ENCODE data around the gene MCEE. TPM values are rescaled to one million over a fixed set of nuclear protein-coding genes. Genes with fewer than 3 reads are reported as not detected.

The MCEE gene
- polyA plus RNA-seq, 1 of the 3 experiments (the other 2 are of a cell fraction) = 6.2 TPM

DNA sequence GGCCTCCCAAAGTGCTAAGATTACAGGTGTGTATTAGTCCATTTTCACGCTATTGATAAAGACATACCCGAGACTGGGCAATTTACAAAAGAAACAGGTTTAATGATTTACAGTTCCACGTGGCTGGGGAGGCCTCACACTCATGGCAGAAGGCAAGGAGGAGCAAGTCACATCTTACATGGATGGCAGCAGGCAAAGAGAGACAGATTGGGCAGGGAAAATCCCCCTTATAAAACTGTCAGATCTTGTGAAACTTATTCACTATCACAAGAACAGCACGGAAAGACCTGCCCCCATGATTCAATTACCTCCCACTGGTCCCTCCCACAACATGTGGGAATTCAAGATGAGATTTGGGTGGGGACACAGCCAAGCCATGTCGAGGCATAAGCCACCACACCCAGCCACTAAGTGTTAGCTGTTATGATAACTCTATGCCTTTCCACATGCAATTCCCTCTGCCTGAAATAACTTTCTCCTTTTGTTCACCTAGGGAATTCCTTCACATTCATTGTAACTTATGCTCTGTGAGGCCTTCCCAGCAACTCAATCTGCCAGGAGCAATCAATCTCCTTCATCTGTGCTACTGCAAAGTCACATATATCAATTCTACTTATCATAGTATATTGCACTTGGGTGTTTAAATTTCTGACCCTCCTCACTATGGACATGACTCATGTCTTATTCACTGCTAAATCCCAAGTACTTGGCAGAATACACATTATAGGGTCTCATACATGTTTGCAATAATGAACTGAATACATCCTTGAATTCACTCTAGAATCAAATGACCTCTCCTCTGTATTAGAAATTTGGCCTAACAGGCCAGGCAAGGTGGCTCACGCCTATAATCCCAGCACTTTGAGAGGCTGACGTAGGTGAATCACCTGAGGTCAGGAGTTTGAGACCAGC lies 7.4 kb downstream of the MCEE start:
- no peaks in the 10 kb centered on the region for H3K9me2 ChIP-seq
- H3K4me3 ChIP-seq (ENCODE audit: low read depth in 2 of 2, low read length in 1 of 2) = no peak overlapping the region
- no peaks in the 10 kb centered on the region for H4K20me1 ChIP-seq (ENCODE audit: insufficient read depth)
- CTCF ChIA-PET = no interaction called here
- TF ChIP-seq EZH2phosphoT487 (IDR thresholded peaks at IDR 0.05; ENCODE audit: borderline replicate concordance, low read depth) = no peak
- no peak for TF ChIP-seq CTCF (IDR thresholded peaks at IDR 0.05)
- TF ChIP-seq ELF1 (IDR thresholded peaks at IDR 0.05) = no peak
- TF ChIP-seq FOXJ3 (CRISPR knock-in tag; IDR thresholded peaks at IDR 0.05) = no peak
- no peaks in the 10 kb centered on the region for H3F3A ChIP-seq (replicated peaks; ENCODE audit: insufficient read depth)
- H3K27ac ChIP-seq (ENCODE audit: low read depth in 2 of 2, low read length in 1 of 2) = no peak overlapping the region
- WGBS (ENCODE audit: low lambda C conversion rate) = 90% methylated on average over 6 of the region's 7 CpGs
- H3K4me2 ChIP-seq = no peak overlapping the region
- peaks cover 19% of the 10 kb centered on the region for H3K79me2 ChIP-seq (ENCODE audit: insufficient read depth)
- no peaks in the 10 kb centered on the region for H3K9me3 ChIP-seq
- no peak overlapping the region for H3K9ac ChIP-seq
- peaks cover 6 to 15% of the 10 kb centered on the region in 2 experiments for H3K36me3 ChIP-seq (replicated peaks in 1 of 2; ENCODE audit: control insufficient read depth in 1 of 2, insufficient read depth in 2 of 2, low read length in 1 of 2)
- H3K4me1 ChIP-seq (ENCODE audit: control insufficient read depth in 1 of 2, insufficient read depth in 2 of 2, low read depth in 1 of 2, low read length in 1 of 2) = no peaks in the 10 kb centered on the region
- DNase-seq = no peak
- H3K27me3 ChIP-seq (ENCODE audit: insufficient read depth) = no peaks in the 10 kb centered on the region
- POLR2A ChIA-PET = interaction anchor here (1.4 kb wide), 1 partner anchor 7 kb away, joined by 6 read pairs; the partner anchor contains the start of genes MCEE and MPHOSPH10
- H2AFZ ChIP-seq (ENCODE audit: low read depth) = no peak overlapping the region

- TF ChIP-seq YY1 (IDR thresholded peaks at IDR 0.05; ENCODE audit: low read depth) (no peak), RXRA (IDR thresholded peaks at IDR 0.05; ENCODE audit: borderline replicate concordance, low read depth) (no peak), RAD21 (IDR thresholded peaks at IDR 0.05; ENCODE audit: low read length) (no peak), EZH2phosphoT487 (IDR thresholded peaks at IDR 0.05; ENCODE audit: borderline replicate concordance, low read depth) (no peak), TAF1 (IDR thresholded peaks at IDR 0.05; ENCODE audit: borderline replicate concordance, low read depth, low read length) (no peak), NFIC (IDR thresholded peaks at IDR 0.05; ENCODE audit: borderline replicate concordance) (no peak), SMC3 (IDR thresholded peaks at IDR 0.05; ENCODE audit: low read depth, low read length) (no peak), MXI1 (IDR thresholded peaks at IDR 0.05; ENCODE audit: low read depth, low read length) (no peak), CHD2 (IDR thresholded peaks at IDR 0.05; ENCODE audit: low read length, partially characterized antibody) (no peak), FOSL2 (IDR thresholded peaks at IDR 0.05; ENCODE audit: borderline replicate concordance, low read depth) (no peak), GABPA (IDR thresholded peaks at IDR 0.05; ENCODE audit: low read depth) (no peak)
- H3K4me1 ChIP-seq (ENCODE audit: control insufficient read depth in 1 of 2, insufficient read depth in 2 of 2, low read depth in 1 of 2, low read length in 1 of 2) = no peaks in the 10 kb centered on the region
- WGBS (ENCODE audit: low lambda C conversion rate) = 94% methylated on average over 1 of the region's 1 CpG
- H3K79me2 ChIP-seq (ENCODE audit: insufficient read depth) = peaks cover 12% of the 10 kb centered on the region
- H3K9ac ChIP-seq = no peak overlapping the region
- no peaks in the 10 kb centered on the region for H3K9me3 ChIP-seq
- no peaks in the 10 kb centered on the region for H3K9me2 ChIP-seq
- no peak overlapping the region for H2AFZ ChIP-seq (ENCODE audit: low read depth)
- POLR2A ChIA-PET = interaction anchor here (1.4 kb wide), 1 partner anchor 8 kb away, joined by 6 read pairs; the partner anchor contains the start of genes MCEE and MPHOSPH10
- peaks cover 10% of the 10 kb centered on the region in 2 experiments for H3K36me3 ChIP-seq (replicated peaks in 1 of 2; ENCODE audit: control insufficient read depth in 1 of 2, insufficient read depth in 2 of 2, low read length in 1 of 2)
- no peak for DNase-seq
- H3K27ac ChIP-seq (ENCODE audit: low read depth in 2 of 2, low read length in 1 of 2) = no peak overlapping the region
- no peaks in the 10 kb centered on the region for H4K20me1 ChIP-seq (ENCODE audit: insufficient read depth)
- no peak overlapping the region for H3K4me3 ChIP-seq (ENCODE audit: low read depth in 2 of 2, low read length in 1 of 2)
- no peak overlapping the region for H3K4me2 ChIP-seq
- H3K27me3 ChIP-seq (ENCODE audit: insufficient read depth) = no peaks in the 10 kb centered on the region
- H3F3A ChIP-seq (replicated peaks; ENCODE audit: insufficient read depth) = no peaks in the 10 kb centered on the region
- CTCF ChIA-PET = interaction anchor here (1.4 kb wide), 2 partner anchors 9 to 21 kb away, joined by 3 to 7 read pairs; partner anchors contain the start of gene MPHOSPH10
These were observed 8.6 kb downstream of the MCEE start for GRCh38 chr2:71121479-71121878.
